SK-N-MC (cell line): Measurements from ENCODE around the gene PRDM16.

Experiments used
- EZH2 ChIP-seq: fragments of 200-600 bp; sonication (generic); IDR thresholded peaks from one replicate; pipeline ENCODE4 v1.6.1; 2017; ENCODE audit warnings: antibody characterized with exemption
- FOXP2 ChIP-seq: optimal IDR thresholded peaks from 2 replicates; pipeline ENCODE3; 2011; ENCODE audit warnings: mild to moderate bottlenecking, moderate library complexity; ENCODE audit not compliant: insufficient read depth; ENCODE audit errors: extremely low read length, control extremely low read depth
- POLR2AphosphoS5 ChIP-seq: IDR thresholded peaks from 2 replicates; pipeline ENCODE4 v1.6.1; 2012; ENCODE audit warnings: mild to moderate bottlenecking, low read depth, low read length, borderline replicate concordance

DNA sequence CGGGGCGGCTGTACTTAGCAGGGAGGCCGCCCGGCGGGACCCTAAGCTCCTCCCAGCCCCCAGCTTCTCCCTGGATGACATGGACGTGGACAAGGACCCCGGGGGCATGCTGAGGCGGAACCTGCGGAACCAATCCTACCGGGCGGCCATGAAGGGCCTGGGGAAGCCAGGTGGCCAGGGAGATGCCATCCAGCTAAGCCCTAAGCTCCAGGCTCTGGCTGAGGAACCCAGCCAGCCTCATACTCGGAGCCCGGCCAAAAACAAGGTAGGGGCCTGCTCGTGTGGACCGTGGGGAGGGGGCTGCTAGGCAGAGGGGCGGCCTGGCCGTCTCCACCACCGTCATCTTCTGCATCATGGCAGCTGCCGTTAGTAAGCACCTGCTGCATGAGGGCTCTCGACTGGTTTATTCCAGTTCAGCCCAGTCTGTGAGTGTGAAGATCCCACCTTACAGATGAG lies 394.4 kb downstream of the PRDM16 start:
- TF ChIP-seq POLR2AphosphoS5 (no peak), EZH2 (no peak), FOXP2 (no peak)
